ENCODE results near the gene RAPGEF6.
"Not testable (repeated sequence)": the region's sequence is repeated elsewhere in the genome, so short reads cannot be mapped to it uniquely, and the experiment has no call there.

Gene RAPGEF6

GRCh38 chr5:131634996-131635683 lies at the start of gene RAPGEF6:
Gene RAPGEF6, minus strand, starts transcription at chr5:131635229. Its CDS starts 199 bp downstream, at chr5:131635030.
- DNase-seq = peak; percentile 99

DNA sequence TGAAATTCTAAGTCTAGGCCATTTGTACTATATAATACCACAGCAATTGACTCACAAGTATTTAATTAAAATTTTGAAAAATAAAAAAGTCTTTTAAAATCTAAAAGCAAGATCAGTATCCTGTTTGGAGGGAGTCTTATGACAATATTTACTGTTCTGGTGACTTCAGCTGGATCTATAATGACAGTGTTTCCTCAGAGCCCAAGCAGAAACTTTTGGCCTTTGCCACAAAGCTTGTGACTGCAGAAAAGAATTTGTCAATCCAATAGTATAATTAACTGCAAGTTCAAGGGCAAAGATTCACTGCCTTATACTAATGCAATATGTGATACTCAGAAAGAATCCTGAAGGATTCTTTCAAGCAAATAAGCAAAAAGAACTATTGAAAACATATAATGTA lies 49.6 kb upstream of the RAPGEF6 start:
- DNase-seq = no peak

- no peak for DNase-seq
These were observed 49.0 kb upstream of the RAPGEF6 start for GRCh38 chr5:131684051-131684450.

- DNase-seq = no peak
These were observed 47.8 kb upstream of the RAPGEF6 start for GRCh38 chr5:131682826-131683225.

DNA sequence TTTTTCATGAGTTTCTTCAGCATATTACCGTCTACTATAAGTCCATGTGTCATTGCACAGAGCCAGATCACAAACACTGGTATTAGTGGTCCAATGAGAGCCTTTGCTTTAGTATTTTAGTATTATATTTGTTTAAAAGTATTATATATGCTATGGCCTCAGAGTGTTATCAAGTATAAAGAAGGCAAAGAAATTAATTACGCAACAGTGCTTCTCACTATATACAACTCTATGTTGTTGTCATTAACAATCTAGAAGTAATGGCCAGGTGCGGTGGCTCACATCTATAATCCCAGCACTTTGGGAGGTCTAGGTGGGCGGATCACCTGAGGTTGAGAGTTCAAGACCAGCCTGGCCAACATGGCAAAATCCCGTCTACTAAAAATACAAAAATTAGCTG lies 47.1 kb upstream of the RAPGEF6 start:
- DNase-seq = no peak

- no peak for DNase-seq
These were observed 44.9 kb upstream of the RAPGEF6 start for GRCh38 chr5:131679911-131680310.

GRCh38 chr5:131678273-131678672 lies 43.2 kb upstream of the RAPGEF6 start:
- not testable (repeated sequence) for DNase-seq

DNA sequence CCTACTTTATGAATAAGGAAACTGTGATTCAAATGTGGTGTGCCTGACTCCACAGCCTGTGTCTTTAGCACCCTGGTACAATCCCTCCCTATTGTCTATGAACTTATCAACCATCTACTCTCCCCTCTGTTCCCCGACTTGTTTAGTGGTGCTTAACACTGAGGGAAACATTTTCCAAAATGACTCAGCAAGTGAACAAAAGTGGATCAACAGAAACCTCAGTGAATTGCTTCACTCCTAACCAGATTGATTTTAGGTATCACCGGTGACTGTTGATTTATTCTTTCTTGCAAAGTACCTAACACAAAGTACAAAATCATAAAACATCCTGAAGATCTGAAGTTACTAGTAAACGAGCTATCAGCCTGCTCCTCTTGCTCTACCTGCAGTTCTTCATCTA lies 42.1 kb upstream of the RAPGEF6 start:
- DNase-seq = no peak

GRCh38 chr5:131672776-131673175 lies 37.7 kb upstream of the RAPGEF6 start:
- no peak for DNase-seq

GRCh38 chr5:131671994-131672655 lies 37.1 kb upstream of the RAPGEF6 start:
- DNase-seq = no peak

DNA sequence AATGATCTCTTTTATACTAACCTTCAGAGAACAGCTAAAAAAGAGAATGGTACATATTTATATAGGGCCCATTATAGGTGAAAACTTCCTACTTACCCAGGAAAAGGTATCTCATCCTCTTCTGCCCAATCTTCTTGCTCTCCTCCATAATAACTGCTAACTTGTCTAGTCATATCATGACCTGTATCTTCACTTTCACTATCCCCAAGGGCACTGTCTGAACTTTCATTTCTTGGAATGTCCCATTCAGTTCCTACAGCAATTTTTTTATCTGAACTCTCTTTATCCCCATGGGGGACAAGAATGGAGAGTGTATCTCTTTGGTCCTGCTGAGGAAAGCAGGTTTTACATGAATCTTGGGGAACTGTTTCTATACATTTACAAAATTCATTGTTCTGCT lies 36.4 kb upstream of the RAPGEF6 start:
- no peak for DNase-seq

DNA sequence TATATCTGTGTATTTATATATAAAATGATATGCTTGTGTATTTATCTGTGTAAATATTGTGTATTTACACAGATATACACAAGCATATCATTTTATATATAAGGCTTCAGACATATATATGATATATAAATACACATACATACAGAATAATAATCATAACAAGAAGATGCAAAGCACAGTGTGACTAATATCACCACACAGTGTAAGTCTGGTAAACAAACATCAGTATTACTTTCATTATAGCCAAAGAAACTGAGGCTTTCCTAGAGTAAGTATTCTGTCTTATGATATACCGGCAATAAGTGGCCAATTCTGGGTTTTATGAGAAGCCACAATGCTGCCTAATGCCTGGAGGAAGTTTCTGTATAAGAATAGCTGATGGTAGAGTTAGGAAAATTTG lies 29.9 kb upstream of the RAPGEF6 start:
- DNase-seq = no peak

DNA sequence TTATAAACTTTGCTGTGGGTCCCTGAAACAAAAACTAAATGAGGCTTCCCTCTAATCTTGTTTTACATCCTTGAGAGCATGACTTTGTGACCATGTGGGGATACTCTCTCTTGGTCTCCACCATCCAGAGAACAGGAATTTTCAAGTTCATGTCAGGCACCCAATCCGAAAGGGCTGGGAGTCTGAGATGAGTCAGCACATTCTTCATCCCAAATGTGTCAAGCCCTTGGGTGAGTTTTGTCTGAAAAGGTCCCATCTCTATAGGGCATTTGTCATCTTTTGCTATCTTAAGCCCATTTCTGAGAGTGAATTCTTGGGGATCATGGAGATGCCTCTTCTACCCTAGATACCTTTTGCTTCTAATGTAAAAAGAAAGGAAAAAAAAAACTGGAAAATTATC lies 26.9 kb upstream of the RAPGEF6 start:
- no peak for DNase-seq

GRCh38 chr5:131659841-131660240 lies 24.8 kb upstream of the RAPGEF6 start:
- DNase-seq = no peak

- no peak for DNase-seq
These were observed 24.3 kb upstream of the RAPGEF6 start for GRCh38 chr5:131659290-131659689.

- no peak for DNase-seq
These were observed 19.7 kb upstream of the RAPGEF6 start for GRCh38 chr5:131654776-131655175.

DNA sequence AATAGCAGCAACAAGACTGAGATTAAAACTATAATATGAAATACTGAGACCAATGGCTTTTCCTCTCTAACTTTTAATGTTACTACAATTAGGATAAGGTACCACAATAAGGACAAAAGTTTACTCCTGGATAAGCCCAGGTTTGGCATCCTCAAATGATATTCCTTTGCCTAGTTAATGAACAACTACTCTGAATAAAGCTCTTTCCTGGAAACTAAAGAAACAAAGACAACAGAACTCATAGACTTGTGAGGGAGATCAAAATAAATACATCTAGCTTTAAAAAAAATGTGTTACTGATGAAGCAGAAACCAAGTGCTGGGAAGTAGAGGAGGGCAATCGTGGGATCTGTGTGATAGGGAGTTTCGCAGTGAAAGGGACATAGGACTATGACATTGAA lies 19.3 kb upstream of the RAPGEF6 start:
- no peak for DNase-seq

DNA sequence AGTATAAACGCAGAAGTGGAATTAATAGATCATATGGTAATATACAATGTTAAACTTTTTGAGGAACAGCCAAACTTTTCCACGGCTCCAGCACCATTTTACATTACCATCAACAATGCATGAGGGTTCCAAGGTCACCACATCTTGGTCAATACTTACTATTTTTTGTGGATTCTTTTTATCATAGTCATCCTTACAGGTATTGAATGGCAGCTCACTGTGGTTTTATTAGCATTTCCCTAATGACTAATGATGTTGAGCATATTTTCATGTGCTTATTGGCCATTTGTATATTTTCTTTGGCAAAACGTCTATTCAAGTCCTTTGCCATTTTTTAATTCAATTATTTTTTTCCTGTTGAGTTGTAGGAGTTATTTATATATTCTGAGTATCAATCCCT lies 14.1 kb upstream of the RAPGEF6 start:
- no peak for DNase-seq

- no peak for DNase-seq
These were observed 12.2 kb upstream of the RAPGEF6 start for GRCh38 chr5:131647048-131647769.

GRCh38 chr5:131644822-131645221 lies 9.8 kb upstream of the RAPGEF6 start:
- no peak for DNase-seq

DNA sequence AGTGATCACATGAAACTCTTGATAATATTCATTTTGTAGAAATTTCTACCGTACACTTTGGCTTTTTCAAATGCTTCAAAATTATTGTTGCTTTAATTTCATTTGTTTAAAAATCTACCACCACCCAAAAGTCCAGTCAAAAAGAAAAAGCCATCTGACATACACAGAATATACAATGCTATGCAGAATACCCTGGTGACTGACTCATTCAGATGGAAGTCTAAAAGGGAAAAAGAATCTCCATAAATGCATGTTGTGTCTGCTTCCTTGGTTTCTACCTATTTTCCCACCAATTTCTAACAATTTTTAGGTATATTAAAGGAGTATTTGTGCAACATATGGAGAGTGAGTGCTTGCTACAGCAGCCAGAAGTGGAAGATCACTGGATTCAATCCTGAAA lies 9.3 kb upstream of the RAPGEF6 start:
- no peak for DNase-seq

GRCh38 chr5:131641494-131641893 lies 6.5 kb upstream of the RAPGEF6 start:
- DNase-seq = no peak

- DNase-seq = peak; percentile 39
These were observed 5.2 kb upstream of the RAPGEF6 start for GRCh38 chr5:131640043-131640856.

Data from CD4-positive, alpha-beta T cell treated with Interleukin-10 for 1 hour (primary cell).